Activated naive CD8-positive, alpha-beta T cell treated with anti-CD3 and anti-CD28 coated beads, Interleukin-2, amount 10 ng/mL, durations not matched to agents 7 days and 5 days (primary cell): ENCODE data around the gene SLX9. TPM values are rescaled to one million over a fixed set of nuclear protein-coding genes. Genes with fewer than 3 reads are reported as not detected.

Source experiments
- ATAC-seq: fragments of 150-1000 bp; cut with Tn5 transposase; one replicate; pipeline ENCODE4 v1.10.0; 2021; ENCODE audit warnings: low read depth, moderate library complexity
- POLR2A ChIA-PET: fragments of 350-600 bp; sonication (Branson Sonifier 250); formaldehyde crosslinking; loops from one replicate; lab custom pipeline; 2021; ENCODE audit warnings: antibody characterized with exemption; lab: Charles Lee
- DNase-seq: peaks from one replicate; pipeline ENCODE4 v3.0.0; 2021
- H3K27ac Mint-ChIP-seq: one replicate; pipeline ENCODE4 v1.8.0; 2022; ENCODE audit warnings: mild to moderate bottlenecking, mixed read lengths
- H3K27me3 Mint-ChIP-seq: one replicate; pipeline ENCODE4 v1.8.0; 2022; ENCODE audit warnings: mild to moderate bottlenecking, moderate library complexity, mixed read lengths
- H3K36me3 Mint-ChIP-seq: one replicate; pipeline ENCODE4 v1.8.0; 2021; ENCODE audit warnings: mild to moderate bottlenecking, mixed read lengths
- H3K4me1 Mint-ChIP-seq: one replicate; pipeline ENCODE4 v1.8.0; 2021; ENCODE audit warnings: mixed read lengths
- H3K4me3 Mint-ChIP-seq: one replicate; pipeline ENCODE4 v1.8.0; 2022; ENCODE audit warnings: mild to moderate bottlenecking, moderate library complexity, mixed read lengths
- H3K9me3 Mint-ChIP-seq: one replicate; pipeline ENCODE4 v1.8.0; 2021; ENCODE audit warnings: mixed read lengths
- total RNA-seq, 2 experiments: library from RNA; stranded (reverse); gene quantifications; one replicate each; pipeline ENCODE4 v1.2.3, GENCODE V29; 2021

Gene SLX9
- total RNA-seq, 2 experiments from 2014 or later, result 44.2 to 44.3 TPM

DNA sequence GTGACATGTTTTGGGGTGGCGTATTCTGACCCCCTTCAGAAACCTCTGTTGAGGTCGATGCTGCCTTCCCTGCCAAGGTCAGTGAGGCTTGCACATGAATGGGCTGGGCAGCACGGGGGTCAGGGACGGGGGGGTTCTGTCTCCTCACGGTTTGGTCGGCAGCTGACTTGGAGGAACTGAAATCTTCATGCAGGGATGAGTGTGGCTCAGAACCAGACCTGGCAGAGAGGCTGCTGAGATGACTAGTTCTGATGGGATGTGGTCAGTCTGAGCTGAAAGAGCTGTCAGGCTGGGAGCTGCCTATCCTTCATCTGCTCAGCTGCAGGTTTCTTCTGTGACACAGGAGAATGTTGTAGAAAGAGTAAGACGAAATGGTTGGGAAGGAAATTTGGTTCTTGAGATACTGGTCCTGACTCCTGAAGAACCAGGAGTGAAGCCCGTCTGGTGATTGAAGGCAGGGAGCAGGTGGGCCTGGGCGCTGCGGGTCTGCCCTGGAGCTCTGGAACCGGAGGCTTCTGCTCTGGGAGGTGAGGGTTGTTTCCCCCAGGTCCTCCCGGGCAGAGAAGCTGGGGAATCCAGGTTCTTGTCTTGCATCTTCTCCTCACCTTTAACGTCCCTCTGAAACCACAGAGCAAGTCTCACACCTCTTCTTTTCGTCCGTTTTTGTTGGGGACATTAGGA is 3.3 kb downstream of the SLX9 start:
- H3K4me3 Mint-ChIP-seq, result no peak overlapping the region
- peaks cover 11% of the 10 kb centered on the region for H3K36me3 Mint-ChIP-seq
- H3K9me3 Mint-ChIP-seq, result no peaks in the 10 kb centered on the region
- no peak for ATAC-seq
- no peaks in the 10 kb centered on the region for H3K27me3 Mint-ChIP-seq
- peaks cover 38% of the 10 kb centered on the region for H3K4me1 Mint-ChIP-seq
- POLR2A ChIA-PET, result no interaction called here
- no peak overlapping the region for H3K27ac Mint-ChIP-seq
- DNase-seq, result no peak

DNA sequence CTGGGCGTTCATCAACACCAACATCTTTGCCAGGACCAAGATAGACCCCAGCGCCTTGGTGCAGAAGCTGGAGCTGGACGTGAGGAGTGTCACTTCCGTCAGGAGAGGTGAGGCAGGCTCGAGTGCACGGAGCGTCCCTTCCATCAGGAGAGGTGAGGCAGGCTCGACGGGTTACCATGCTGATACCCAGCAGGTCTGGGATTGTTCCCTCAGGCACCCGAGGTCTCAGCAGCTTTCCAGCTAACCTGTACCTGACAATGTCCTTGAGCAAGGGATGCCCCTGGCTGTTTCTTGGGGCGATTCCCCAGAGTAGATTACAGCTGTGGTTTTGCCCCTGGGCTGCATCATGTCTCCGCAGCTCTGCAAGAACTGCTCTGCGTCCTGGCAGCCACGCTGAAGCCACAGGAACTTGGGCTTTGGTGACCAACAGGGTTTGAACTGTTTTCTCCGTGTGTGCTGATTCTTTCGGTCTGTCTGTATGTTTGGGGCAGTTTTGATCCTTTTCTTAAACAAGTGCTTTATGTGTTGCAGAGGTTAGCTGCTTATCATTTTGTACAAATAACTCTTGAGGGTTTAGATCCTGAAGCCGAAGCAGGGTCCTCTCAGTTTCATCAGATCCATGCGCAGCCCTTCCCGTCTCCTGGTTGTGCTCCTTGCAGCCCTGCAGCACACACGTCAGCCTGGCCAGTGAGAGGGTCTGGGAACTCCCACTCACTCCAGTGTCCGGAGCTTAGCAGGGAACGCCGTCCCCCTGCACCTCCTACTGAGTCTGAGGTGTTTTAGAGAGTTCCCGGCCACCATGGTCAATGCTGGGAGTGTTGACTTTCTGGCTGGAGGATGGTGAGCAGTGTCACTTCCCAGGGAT is 4.1 kb downstream of the SLX9 start:
- no peak for DNase-seq
- no peaks in the 10 kb centered on the region for H3K9me3 Mint-ChIP-seq
- POLR2A ChIA-PET, result no interaction called here
- H3K4me1 Mint-ChIP-seq, result peaks cover 38% of the 10 kb centered on the region
- H3K36me3 Mint-ChIP-seq, result peaks cover 11% of the 10 kb centered on the region
- ATAC-seq, result no peak
- no peaks in the 10 kb centered on the region for H3K27me3 Mint-ChIP-seq
- H3K4me3 Mint-ChIP-seq, result no peak overlapping the region
- no peak overlapping the region for H3K27ac Mint-ChIP-seq

DNA sequence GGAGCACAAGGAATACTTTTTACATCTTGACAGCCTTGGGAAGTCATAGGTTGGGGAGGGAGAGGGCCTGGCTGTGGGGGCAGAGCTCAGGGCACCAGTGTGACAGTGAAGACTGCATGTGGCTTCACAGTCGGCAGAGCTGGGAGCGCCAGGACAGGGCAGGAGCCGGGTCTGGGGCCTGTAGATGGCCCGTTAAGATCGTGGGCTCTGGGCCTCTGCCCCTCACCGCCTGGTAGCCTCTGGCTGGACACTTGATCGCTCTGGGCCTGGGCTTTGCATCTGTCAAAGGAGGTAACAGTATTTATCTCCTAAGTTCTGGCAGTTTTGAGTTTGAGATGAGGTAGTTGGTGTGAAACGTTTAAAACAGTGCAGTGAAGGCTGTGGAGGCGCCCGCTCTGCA is 4.8 kb downstream of the SLX9 start:
- H3K27ac Mint-ChIP-seq, result peak overlapping the region; percentile 34
- no peaks in the 10 kb centered on the region for H3K27me3 Mint-ChIP-seq
- H3K9me3 Mint-ChIP-seq, result no peaks in the 10 kb centered on the region
- H3K4me1 Mint-ChIP-seq, result peaks cover 34% of the 10 kb centered on the region
- DNase-seq, result no peak
- POLR2A ChIA-PET, result no interaction called here
- H3K36me3 Mint-ChIP-seq, result peaks cover 11% of the 10 kb centered on the region
- H3K4me3 Mint-ChIP-seq, result no peak overlapping the region
- no peak for ATAC-seq

DNA sequence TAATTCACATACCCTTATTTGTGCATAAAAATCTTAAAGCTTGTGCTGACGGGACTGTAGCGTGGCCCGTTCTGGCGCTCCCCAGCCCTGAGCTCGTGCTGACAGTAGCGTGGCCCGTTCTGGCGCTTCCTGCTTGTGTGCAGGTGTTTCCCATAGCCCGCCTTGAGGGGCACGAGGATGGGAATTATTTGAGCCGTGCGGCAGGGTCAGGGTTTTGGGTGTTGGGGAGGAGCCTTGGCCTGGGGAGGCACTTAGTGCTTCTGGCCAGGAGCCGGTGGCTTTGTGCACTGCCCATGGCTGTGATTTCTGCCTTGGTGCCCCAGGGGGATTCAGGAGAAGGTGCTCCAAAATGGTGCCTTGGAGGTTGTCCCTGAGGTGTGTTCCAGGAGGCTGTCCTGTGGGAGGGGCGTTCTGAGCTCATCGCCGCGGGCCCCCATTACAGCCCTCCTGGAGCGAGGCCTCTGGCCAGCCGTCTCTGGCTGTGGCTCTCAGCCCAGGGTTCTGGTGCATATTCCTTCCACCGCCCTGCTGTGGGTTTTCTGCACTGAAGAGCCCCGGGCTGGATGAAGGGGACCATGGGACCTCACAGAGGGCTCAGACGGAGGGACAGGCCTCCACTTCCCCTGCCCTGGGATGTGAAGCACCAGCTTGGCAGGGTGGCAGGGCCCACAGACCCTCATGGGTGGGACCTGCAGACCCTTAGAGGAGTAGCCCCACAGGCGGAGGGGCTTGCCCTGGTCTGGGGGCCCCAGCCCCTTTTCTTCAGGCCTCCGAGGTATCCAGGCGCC is 6.6 kb downstream of the SLX9 start:
- Mint-ChIP-seq H3K4me3 (no peak overlapping the region), H3K4me1 (peaks cover 23% of the 10 kb centered on the region), H3K9me3 (no peaks in the 10 kb centered on the region), H3K27me3 (no peaks in the 10 kb centered on the region), H3K27ac (no peak overlapping the region), H3K36me3 (peaks cover 11% of the 10 kb centered on the region)
- POLR2A ChIA-PET, result no interaction called here
- DNase-seq, result no peak
- no peak for ATAC-seq

DNA sequence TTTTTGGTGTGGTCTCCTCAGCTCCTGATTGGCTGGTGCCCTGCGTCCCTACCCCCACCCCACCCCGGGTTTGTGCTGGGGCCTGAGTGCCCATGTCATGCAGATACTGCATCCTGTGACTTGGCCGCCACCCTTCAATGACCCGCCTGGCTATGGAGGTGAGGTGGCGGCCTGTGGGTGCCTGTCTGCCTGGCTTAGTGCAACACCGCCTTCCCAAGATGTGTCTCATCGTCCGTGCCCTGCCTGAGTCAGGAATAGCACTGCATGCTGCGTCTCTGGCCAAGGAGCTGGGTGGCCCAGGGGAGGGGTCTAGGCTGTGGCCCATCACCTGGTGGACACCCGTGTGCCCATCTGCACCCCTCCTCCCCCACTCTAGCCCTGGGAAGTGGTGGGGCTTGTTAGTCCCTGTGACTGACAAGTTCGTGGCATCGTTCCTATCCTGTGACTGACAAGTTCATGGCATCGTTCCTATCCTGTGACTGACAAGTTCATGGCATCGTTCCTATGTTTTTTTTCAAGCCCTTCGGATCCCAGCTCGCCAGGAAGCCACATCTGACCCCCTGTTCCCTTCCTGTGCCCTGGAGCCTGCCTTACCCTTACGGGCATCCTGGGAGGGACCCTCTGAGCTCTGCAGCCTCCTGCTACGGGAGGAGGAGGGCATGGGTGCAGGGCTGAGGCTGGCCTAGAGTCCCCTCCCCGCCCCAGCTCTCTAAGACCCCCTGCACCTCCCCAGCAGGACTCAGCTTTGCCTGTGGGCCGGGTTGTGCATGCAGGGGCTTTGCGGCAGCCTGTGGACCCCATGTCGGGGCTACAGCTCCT is 7.5 kb downstream of the SLX9 start:
- Mint-ChIP-seq H3K27ac (no peak overlapping the region), H3K4me1 (peaks cover 15% of the 10 kb centered on the region), H3K36me3 (peaks cover 10% of the 10 kb centered on the region), H3K9me3 (no peaks in the 10 kb centered on the region), H3K4me3 (no peak overlapping the region), H3K27me3 (no peaks in the 10 kb centered on the region)
- DNase-seq (no peak), ATAC-seq (no peak)
- POLR2A ChIA-PET, result no interaction called here

DNA sequence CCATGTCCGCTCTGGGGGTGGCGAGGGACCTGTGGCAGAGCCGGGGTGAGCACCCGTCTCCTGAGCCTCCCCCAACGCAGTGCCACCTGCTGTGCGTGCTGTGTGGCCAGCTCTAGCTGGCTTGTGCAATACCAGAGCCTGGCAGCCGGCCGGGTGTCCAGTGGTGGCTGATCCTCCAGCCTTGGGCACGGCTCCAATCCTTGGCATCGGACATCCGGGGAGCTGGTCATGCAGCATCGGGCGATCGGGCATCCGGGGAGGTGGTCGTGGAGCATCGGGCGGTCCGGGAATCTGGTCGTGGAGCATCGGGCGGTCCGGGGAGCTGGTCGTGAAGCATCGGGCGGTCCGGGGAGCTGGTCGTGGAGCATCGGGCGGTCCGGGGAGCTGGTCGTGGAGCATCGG is 8.1 kb downstream of the SLX9 start:
- Mint-ChIP-seq H3K27ac (no peak overlapping the region), H3K4me1 (peaks cover 8% of the 10 kb centered on the region), H3K9me3 (no peaks in the 10 kb centered on the region), H3K4me3 (no peak overlapping the region), H3K27me3 (no peaks in the 10 kb centered on the region), H3K36me3 (peaks cover 8% of the 10 kb centered on the region)
- POLR2A ChIA-PET, result no interaction called here
- ATAC-seq (no peak), DNase-seq (no peak)

DNA sequence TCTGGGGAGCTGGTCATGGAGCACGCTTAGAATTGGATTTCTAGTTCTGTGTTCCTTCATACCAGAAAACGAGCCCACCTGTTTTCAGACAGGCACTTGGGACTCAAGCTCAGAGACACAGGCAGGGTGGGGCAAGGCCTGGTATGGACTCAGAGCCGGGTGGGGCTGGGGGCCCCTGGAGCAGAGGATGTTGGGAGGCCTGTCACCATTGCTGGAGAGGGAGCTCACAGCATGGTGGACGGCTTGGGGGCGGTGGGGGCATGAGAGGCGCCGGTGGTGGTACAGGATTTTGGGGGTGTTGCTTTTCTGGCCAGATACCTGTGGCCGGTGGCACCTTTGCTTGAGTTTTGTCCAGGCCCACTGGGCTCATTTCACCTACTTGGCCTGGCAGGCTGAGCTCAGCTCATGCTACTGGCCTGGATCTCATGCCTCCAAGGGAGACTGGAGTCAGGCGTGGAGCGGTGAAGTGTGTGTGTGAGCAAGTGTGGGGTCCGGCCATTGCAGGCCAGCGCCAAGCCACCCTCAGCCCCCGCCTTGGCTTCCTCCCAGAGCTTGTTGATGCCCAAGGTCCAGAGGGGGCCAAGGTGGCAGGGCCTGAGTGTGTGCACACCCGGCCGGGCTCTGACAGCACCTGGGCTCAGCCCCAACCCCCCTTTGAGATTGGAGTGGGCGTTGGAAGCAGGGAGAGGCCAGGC is 8.7 kb downstream of the SLX9 start:
- Mint-ChIP-seq H3K9me3 (no peaks in the 10 kb centered on the region), H3K36me3 (peaks cover 8% of the 10 kb centered on the region), H3K4me1 (peaks cover 4% of the 10 kb centered on the region), H3K27me3 (no peaks in the 10 kb centered on the region), H3K4me3 (no peak overlapping the region), H3K27ac (no peak overlapping the region)
- no peak for ATAC-seq
- POLR2A ChIA-PET, result no interaction called here
- no peak for DNase-seq

DNA sequence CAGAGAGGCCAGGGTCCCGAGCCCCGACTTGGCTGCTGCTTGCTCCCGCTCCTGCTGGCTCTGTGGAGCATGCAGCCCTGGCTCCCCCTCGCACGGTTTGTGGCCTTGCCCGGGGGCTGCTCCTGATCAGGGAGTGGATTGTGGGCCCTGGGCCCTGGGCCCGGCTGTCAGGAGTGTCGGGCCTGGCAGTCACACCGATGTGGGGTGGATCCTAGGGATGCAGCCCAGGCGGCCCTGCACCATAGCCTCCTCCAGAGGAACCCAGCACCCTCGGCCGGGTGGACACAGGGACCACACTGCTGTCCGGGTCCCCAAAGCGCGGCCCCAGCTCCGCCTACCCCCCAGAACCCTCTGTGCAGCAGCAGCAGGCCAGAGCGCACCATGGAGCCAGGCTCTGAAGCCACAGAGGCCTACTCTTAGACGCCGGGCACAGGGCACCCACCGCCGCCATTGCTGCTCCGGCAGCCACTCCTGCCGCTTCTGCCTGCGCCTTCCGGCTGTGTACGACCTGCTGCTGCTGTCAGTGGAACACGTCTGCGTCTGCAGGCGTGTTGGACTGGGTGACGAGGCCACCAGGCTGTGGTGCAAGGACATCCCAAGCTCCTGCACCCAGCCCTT is 9.4 kb downstream of the SLX9 start:
- no peaks in the 10 kb centered on the region for H3K9me3 Mint-ChIP-seq
- H3K4me1 Mint-ChIP-seq, result peaks cover 4% of the 10 kb centered on the region
- DNase-seq (no peak), ATAC-seq (no peak)
- POLR2A ChIA-PET, result interaction anchor here (1.4 kb wide), 1 partner anchor 179 kb away, joined by 5 read pairs; no protein-coding TSS in a partner anchor
- peak overlapping the region; percentile 6 for H3K27ac Mint-ChIP-seq
- peaks cover 5% of the 10 kb centered on the region for H3K36me3 Mint-ChIP-seq
- H3K4me3 Mint-ChIP-seq, result no peak overlapping the region
- H3K27me3 Mint-ChIP-seq, result no peaks in the 10 kb centered on the region

DNA sequence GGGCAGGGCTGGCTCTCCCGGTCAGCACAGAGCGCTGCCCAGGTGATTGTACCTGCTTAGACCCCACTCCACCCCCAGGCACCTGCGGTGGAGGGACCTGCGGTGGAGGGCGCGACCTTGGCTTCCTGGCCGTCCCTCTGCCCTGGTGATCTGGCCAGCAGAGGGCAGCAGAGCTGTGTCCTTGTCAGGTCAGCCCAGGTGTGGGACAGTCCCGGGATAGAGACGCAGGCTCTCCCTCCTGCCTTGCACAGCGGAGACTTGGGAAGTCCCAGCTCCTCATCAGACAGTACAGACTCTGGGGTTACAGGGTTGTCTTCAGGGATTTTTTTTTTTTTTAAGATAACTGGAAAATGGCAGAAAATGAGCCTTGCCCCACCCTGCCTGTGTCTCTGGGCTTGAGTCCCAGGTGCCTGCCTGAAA is 10.0 kb downstream of the SLX9 start:
- Mint-ChIP-seq H3K9me3 (no peaks in the 10 kb centered on the region), H3K4me3 (no peak overlapping the region), H3K27me3 (no peaks in the 10 kb centered on the region), H3K27ac (peak overlapping the region; percentile 6), H3K36me3 (peaks cover 4% of the 10 kb centered on the region), H3K4me1 (peaks cover 4% of the 10 kb centered on the region)
- ATAC-seq (peak; percentile 85), DNase-seq (peak; percentile 88)
- POLR2A ChIA-PET, result interaction anchor here (0.8 to 1.4 kb wide), 2 partner anchors 179 to 189 kb away, joined by 3 to 5 read pairs; no protein-coding TSS in a partner anchor

DNA sequence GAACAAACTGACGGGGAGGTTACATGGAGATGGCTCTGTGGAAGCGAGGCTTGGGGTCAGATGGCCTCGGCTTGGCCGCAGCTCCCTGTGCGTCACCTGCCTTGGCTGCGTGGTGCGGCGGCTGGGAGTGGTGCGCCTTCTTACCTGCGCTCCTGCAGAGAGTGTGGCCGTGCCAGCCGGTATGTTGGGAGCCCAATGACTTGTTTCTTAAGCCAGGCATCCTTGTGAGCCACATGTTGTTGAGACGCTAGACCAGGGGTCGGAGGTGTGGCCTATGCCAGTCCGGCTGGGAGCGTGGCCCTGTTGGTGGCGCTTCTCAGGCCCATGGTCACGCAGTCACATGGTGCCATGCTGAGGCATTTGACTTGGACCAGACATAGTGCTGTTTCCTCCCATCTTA is 10.5 kb downstream of the SLX9 start:
- Mint-ChIP-seq H3K9me3 (no peaks in the 10 kb centered on the region), H3K4me1 (peaks cover 3% of the 10 kb centered on the region), H3K4me3 (no peak overlapping the region), H3K36me3 (peaks cover 4% of the 10 kb centered on the region), H3K27me3 (no peaks in the 10 kb centered on the region), H3K27ac (no peak overlapping the region)
- ATAC-seq (no peak), DNase-seq (no peak)
- POLR2A ChIA-PET, result interaction anchor here (0.6 to 1.4 kb wide), 3 partner anchors 172 to 188 kb away, joined by 3 to 5 read pairs (median 4); no protein-coding TSS in a partner anchor

DNA sequence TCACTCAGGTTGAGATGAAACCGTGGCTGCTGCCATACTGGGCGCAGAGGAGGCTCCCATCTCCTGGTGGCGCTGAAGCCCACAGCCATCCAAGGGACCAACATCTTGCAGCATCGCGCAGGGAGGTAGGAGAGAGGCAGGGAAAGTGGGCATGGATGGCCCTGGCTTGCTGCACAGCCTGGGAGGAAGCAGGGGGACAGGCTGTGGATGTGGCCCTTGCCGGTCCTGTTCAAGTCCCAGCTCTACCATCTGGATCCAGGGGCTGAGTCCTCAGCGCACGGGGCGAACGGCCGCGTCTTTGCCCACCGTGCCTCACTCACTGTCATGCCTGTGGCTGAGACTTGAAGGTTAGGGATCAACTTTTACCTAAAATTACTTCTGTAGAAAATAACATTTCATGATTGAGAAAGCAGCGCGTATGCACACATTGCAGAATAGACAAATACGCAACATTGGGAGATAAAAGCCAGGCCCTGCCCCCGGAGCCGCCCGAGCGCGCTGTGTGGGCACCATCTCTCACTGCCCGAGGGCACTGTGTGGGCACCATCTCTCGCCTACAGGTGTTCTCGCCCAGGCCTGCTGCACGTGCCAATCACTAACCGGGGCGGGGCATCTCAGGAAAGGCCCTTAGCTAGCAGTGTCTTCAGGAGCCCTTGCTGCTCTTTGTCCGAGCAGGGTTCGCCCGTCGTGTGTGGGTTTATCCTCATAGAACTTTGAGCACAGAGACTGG is 11.5 kb downstream of the SLX9 start:
- no peak for ATAC-seq
- POLR2A ChIA-PET, result no interaction called here
- peaks cover 2% of the 10 kb centered on the region for H3K4me1 Mint-ChIP-seq
- no peak for DNase-seq
- no peak overlapping the region for H3K27ac Mint-ChIP-seq
- H3K27me3 Mint-ChIP-seq, result no peaks in the 10 kb centered on the region
- no peak overlapping the region for H3K4me3 Mint-ChIP-seq
- H3K36me3 Mint-ChIP-seq, result peaks cover 1% of the 10 kb centered on the region
- H3K9me3 Mint-ChIP-seq, result no peaks in the 10 kb centered on the region
